ENCODE data around the gene TNS1. TPM values are rescaled to one million over a fixed set of nuclear protein-coding genes. Genes with fewer than 3 reads are reported as not detected.

TNS1 gene
- total RNA-seq, 1 experiment from 2014 or later: 4.5 TPM

GRCh38 chr2:217804338-217804737 lies 198.5 kb downstream of the TNS1 start (continued):
- TF ChIP-seq ERG (CRISPR knock-in tag; IDR thresholded peaks at IDR 0.05) (no peak), ESRRA (CRISPR knock-in tag; IDR thresholded peaks at IDR 0.05; ENCODE audit: borderline replicate concordance) (peak; percentile 72; the same call in 1 of the 2 replicates), MLX (CRISPR knock-in tag; IDR thresholded peaks at IDR 0.05) (no peak), NR3C1 (CRISPR knock-in tag; conservative IDR thresholded peaks at IDR 0.05; ENCODE audit: low read depth) (no peak), FOXK1 (CRISPR knock-in tag; IDR thresholded peaks at IDR 0.05) (peak; percentile 31; the same call in 1 of the 2 replicates), IRF2 (CRISPR knock-in tag; IDR thresholded peaks at IDR 0.05; ENCODE audit: borderline replicate concordance, low read depth) (no peak), ZNF317 (CRISPR knock-in tag; IDR thresholded peaks at IDR 0.05; ENCODE audit: borderline replicate concordance, low read depth) (no peak), FOXP1 (CRISPR knock-in tag; IDR thresholded peaks at IDR 0.05; ENCODE audit: borderline replicate concordance) (peak; percentile 77; the same call in 1 of the 2 replicates), ZMAT4 (CRISPR knock-in tag; IDR thresholded peaks at IDR 0.05) (no peak), CREB1 (CRISPR knock-in tag; IDR thresholded peaks at IDR 0.05) (0 out of 2 replicates have a peak, but pooled peaks have one; percentile 34), NR2C2 (CRISPR knock-in tag; IDR thresholded peaks at IDR 0.05) (peak; percentile 38; the same call in 1 of the 2 replicates), NFE2L1 (CRISPR knock-in tag; IDR thresholded peaks at IDR 0.05) (peak; percentile 16; the same call in 1 of the 2 replicates), CTCF (IDR thresholded peaks at IDR 0.05) (no peak), E2F5 (CRISPR knock-in tag; IDR thresholded peaks at IDR 0.05) (no peak), ETV6 (CRISPR knock-in tag; IDR thresholded peaks at IDR 0.05) (no peak), ZNF671 (CRISPR knock-in tag; IDR thresholded peaks at IDR 0.05) (no peak), MAX (CRISPR knock-in tag; IDR thresholded peaks at IDR 0.05) (no peak; the same call in 1 of the 2 replicates), FOXP4 (CRISPR knock-in tag; IDR thresholded peaks at IDR 0.05) (no peak), ELF4 (CRISPR knock-in tag; IDR thresholded peaks at IDR 0.05; ENCODE audit: low read depth) (no peak), ZNF219 (CRISPR knock-in tag; IDR thresholded peaks at IDR 0.05; ENCODE audit: borderline replicate concordance) (no peak), ZNF281 (CRISPR knock-in tag; IDR thresholded peaks at IDR 0.05) (no peak)

All from WTC11 (cell line).